Measurements from ENCODE around the gene EEPD1. TPM values are rescaled to one million over a fixed set of nuclear protein-coding genes. Genes with fewer than 3 reads are reported as not detected.

The EEPD1 gene
- total and polyA plus RNA-seq, 2 donors (not counting 3 experiments of a cell fraction or from before 2014, with no cell fraction given), result 0.40 to 0.42 TPM

DNA sequence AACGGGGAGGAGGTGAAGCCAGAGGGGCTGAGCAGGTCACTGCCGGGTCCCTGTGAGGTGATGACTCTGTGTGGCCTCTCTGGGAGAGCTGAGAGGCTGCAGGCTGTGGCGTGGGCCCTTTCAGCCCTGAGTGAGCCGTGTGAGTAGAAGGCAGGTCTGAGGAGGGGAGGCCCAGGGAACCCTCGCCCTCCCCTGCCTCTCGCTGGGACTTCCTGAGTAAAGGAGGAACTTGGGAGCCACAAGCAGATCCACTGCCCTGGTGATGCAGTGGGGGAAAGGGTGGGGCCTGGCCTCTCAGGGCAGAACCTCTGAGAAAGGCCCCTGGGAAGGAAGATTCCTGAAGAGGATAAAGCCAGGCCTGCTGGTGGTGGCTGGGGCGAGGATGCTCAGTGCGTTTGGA is 22.8 kb downstream of the EEPD1 start:
- BruUV-seq (replicated peaks), result no TSS peak
- TF ChIP-seq EZH2 (IDR thresholded peaks at IDR 0.05; ENCODE audit: borderline replicate concordance, low read depth, low read length, severe bottlenecking) (no peak), JUN (IDR thresholded peaks at IDR 0.05; ENCODE audit: borderline replicate concordance, insufficient read depth, insufficient read length, low read depth) (no peak), POLR2AphosphoS5 (IDR thresholded peaks at IDR 0.05; ENCODE audit: insufficient read depth, low read depth, low read length) (no peak), GATA2 (IDR thresholded peaks at IDR 0.05; ENCODE audit: insufficient read depth, insufficient read length, low read depth, low read length) (no peak), FOS (IDR thresholded peaks at IDR 0.05; ENCODE audit: borderline replicate concordance, insufficient read depth, low read length) (no peak), MAX (IDR thresholded peaks at IDR 0.05; ENCODE audit: insufficient read depth, insufficient read length) (no peak), POLR2A (IDR thresholded peaks at IDR 0.05; ENCODE audit: low read depth, low read length) (no peak), CTCF (IDR thresholded peaks at IDR 0.05; ENCODE audit: extremely low read depth in 1 of 2, insufficient read depth in 1 of 2, low read depth in 1 of 2, low read length in 2 of 2) (no peak), MYC (IDR thresholded peaks at IDR 0.05; ENCODE audit: low read depth, low read length) (no peak)
- H3K27ac ChIP-seq (ENCODE audit: insufficient read depth, low read depth, low read length), result no peak overlapping the region
- intact Hi-C loops (cut with micrococcal nuclease), result no loop called here
- no peaks in the 10 kb centered on the region for H3K4me1 ChIP-seq (ENCODE audit: control insufficient read depth, extremely low read depth, insufficient read depth, low read length)
- no peak overlapping the region for H3K4me2 ChIP-seq (ENCODE audit: insufficient read depth, low read length)
- ChIA-PET POLR2A (no interaction called here), CTCF (no interaction called here)
- no peak for DNase-seq (ENCODE audit: low read depth, low spot score)
- no peaks in the 10 kb centered on the region for H3K9me1 ChIP-seq (replicated peaks; ENCODE audit: control insufficient read depth, extremely low read depth, insufficient read depth, low read length)
- no peaks in the 10 kb centered on the region for H3K36me3 ChIP-seq (ENCODE audit: control insufficient read depth in 2 of 2, extremely low read depth in 1 of 2, insufficient read depth in 2 of 2, low read length in 2 of 2)
- H2AFZ ChIP-seq (ENCODE audit: low read depth, low read length), result no peak overlapping the region
- H3K79me2 ChIP-seq (ENCODE audit: control insufficient read depth, insufficient read depth, low read length), result no peaks in the 10 kb centered on the region
- no peaks in the 10 kb centered on the region for H3K27me3 ChIP-seq (ENCODE audit: control insufficient read depth in 2 of 2, insufficient read depth in 2 of 2, low read length in 2 of 2)
- no peaks in the 10 kb centered on the region for H4K20me1 ChIP-seq (replicated peaks; ENCODE audit: control insufficient read depth, extremely low read depth, insufficient read depth, low read length)
- no peak for FAIRE-seq
- no peaks in the 10 kb centered on the region for H3K9me3 ChIP-seq (replicated peaks; ENCODE audit: control insufficient read depth, insufficient read depth, low read length)
- H3K4me3 ChIP-seq (replicated peaks in 1 of 3; ENCODE audit: insufficient read depth in 1 of 3, low read depth in 1 of 3, low read length in 3 of 3), result no peak overlapping the region
- H3K9ac ChIP-seq (replicated peaks; ENCODE audit: extremely low read depth, insufficient read depth, low read length), result no peak overlapping the region
- dilution Hi-C loops (cut with MboI; ENCODE audit: extremely low pct_ligation_motif_present, low sequenced_read_pairs), result no loop called here
